DND-41 (cell line): ENCODE results near the gene HSF2BP.
"Not testable (repeated sequence)": the region's sequence is repeated elsewhere in the genome, so short reads cannot be mapped to it uniquely, and the experiment has no call there.

Experiments used
- EZH2 ChIP-seq: IDR thresholded peaks from 3 replicates; pipeline ENCODE4 v1.6.1; 2012; ENCODE audit warnings: borderline replicate concordance, low read depth, mild to moderate bottlenecking, moderate library complexity, low read length, inconsistent platforms; ENCODE audit not compliant: severe bottlenecking
- TF ChIP-seq, protein P1 (sequence below): IDR thresholded peaks from 2 replicates; pipeline ENCODE4 v1.5.1; 2012; ENCODE audit warnings: borderline replicate concordance, low read length, moderate library complexity, mild to moderate bottlenecking; ENCODE audit not compliant: poor library complexity, severe bottlenecking; ENCODE audit errors: extremely low read depth

DNA sequence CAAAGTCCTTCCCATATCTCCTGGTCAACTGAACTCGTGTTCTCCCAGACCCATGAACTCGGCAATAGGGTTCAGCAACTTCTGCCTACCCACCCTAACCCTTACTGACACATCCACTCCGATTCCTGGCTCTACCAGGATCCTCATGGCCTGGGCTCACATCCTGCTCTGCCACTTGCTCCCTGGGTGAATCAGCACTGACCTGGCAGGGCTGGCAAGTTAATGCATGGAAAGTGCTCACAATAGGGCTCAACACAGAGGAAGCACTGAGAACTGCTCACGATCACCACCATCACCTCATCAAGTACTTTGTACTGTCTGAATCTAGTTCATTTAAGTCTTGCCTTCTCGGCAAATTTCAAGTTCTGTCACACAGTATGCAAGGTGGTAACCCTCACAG is 96.8 kb downstream of the HSF2BP start:
- TF ChIP-seq, protein P1, sequence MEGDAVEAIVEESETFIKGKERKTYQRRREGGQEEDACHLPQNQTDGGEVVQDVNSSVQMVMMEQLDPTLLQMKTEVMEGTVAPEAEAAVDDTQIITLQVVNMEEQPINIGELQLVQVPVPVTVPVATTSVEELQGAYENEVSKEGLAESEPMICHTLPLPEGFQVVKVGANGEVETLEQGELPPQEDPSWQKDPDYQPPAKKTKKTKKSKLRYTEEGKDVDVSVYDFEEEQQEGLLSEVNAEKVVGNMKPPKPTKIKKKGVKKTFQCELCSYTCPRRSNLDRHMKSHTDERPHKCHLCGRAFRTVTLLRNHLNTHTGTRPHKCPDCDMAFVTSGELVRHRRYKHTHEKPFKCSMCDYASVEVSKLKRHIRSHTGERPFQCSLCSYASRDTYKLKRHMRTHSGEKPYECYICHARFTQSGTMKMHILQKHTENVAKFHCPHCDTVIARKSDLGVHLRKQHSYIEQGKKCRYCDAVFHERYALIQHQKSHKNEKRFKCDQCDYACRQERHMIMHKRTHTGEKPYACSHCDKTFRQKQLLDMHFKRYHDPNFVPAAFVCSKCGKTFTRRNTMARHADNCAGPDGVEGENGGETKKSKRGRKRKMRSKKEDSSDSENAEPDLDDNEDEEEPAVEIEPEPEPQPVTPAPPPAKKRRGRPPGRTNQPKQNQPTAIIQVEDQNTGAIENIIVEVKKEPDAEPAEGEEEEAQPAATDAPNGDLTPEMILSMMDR = not testable (repeated sequence)
- TF ChIP-seq EZH2 = not testable (repeated sequence)
